Ascending aorta (tissue), 2 donors: ENCODE results near the gene TLL2. TPM values are rescaled to one million over a fixed set of nuclear protein-coding genes. Genes with fewer than 3 reads are reported as not detected.

Experiments
- DNase-seq, 2 donors: peaks; one replicate each; pipeline ENCODE4 v3.0.0-alpha.2; 2019; ENCODE audit warnings: low spot score in 2 of 2
- H3K27ac ChIP-seq, 2 donors: fragments of 200-600 bp; sonication (generic); one replicate each; pipeline ENCODE4 v1.5.1; 2016 to 2017; ENCODE audit warnings: mild to moderate bottlenecking in 1 of 2
- H3K27me3 ChIP-seq: fragments of 200-600 bp; sonication (generic); one replicate; pipeline ENCODE4 v1.5.1; 2017
- H3K36me3 ChIP-seq, 2 donors: fragments of 200-600 bp; sonication (generic); one replicate each; pipeline ENCODE4 v1.5.1; 2016
- H3K4me1 ChIP-seq, 2 donors: fragments of 200-600 bp; sonication (generic); one replicate each; pipeline ENCODE4 v1.5.1; 2016 to 2017; ENCODE audit warnings: mild to moderate bottlenecking in 1 of 2
- H3K4me3 ChIP-seq, 2 donors: fragments of 200-600 bp; sonication (generic); one replicate each; pipeline ENCODE4 v1.5.1; 2016 to 2017; ENCODE audit warnings: mild to moderate bottlenecking in 1 of 2
- H3K9me3 ChIP-seq, 2 donors: fragments of 200-600 bp; sonication (generic); one replicate each; pipeline ENCODE4 v1.5.1; 2016
- CTCF ChIP-seq, 3 experiments: fragments of 200-600 bp in 2 of 3; fragments of 450-650 bp in 1 of 3; sonication (generic) in 2 of 3; IDR thresholded peaks; one replicate each; pipeline ENCODE4 v1.5.1; 2016 to 2019; ENCODE audit warnings: antibody characterized with exemption in 3 of 3, mild to moderate bottlenecking in 1 of 3, moderate library complexity in 1 of 3
- intact Hi-C: fragments of 100-400 bp; cut with DNase I; formaldehyde crosslinking; loops from one replicate; pipeline ENCODE4 v1.15.1; 2023
- total RNA-seq: library from RNA; depleted of rRNA; stranded (reverse); fragments of >200 nt; gene quantifications from one replicate; pipeline ENCODE4 v1.1.0, GENCODE V29; 2016

Gene TLL2
- total RNA-seq = not detected

- Histone ChIP-seq H3K9me3 (no peaks in the 10 kb centered on the region), H3K4me3 (peak within 1 kb of the TSS; percentile 32 to 83), H3K27ac (peak within 1 kb of the TSS in 1 of 2 donors; percentile 39), H3K36me3 (no peaks in the 10 kb centered on the region), H3K27me3 (no peaks in the 10 kb centered on the region), H3K4me1 (peaks cover 6 to 9% of the 10 kb centered on the region in 2 donors)
- TF ChIP-seq CTCF (IDR thresholded peaks at IDR 0.05) = peak; percentile 54 to 79 (median 56)
- DNase-seq = peak; percentile 46 to 90
- intact Hi-C loops = loop anchor here (1.0 to 5.0 kb wide), 3 partner anchors 73 to 318 kb away; partner anchors contain the start of genes LCOR and TM9SF3
Measured at GRCh38 chr10:96513698-96514561, at the start of gene TLL2. Gene TLL2, minus strand, starts transcription at chr10:96513926. Its CDS starts 241 bp downstream, at chr10:96513685.

GRCh38 chr10:96560966-96561887 is 47.5 kb upstream of the TLL2 start:
- peaks cover 10 to 31% of the 10 kb centered on the region in 2 donors for H3K36me3 ChIP-seq
- no peak overlapping the region for H3K4me3 ChIP-seq
- H3K27me3 ChIP-seq = no peaks in the 10 kb centered on the region
- TF ChIP-seq CTCF (IDR thresholded peaks at IDR 0.05) = no peak
- intact Hi-C loops = no loop called here
- H3K4me1 ChIP-seq = peaks cover 0 to 6% of the 10 kb centered on the region in 2 donors
- DNase-seq = no peak
- no peaks in the 10 kb centered on the region for H3K9me3 ChIP-seq
- no peak overlapping the region for H3K27ac ChIP-seq

DNA sequence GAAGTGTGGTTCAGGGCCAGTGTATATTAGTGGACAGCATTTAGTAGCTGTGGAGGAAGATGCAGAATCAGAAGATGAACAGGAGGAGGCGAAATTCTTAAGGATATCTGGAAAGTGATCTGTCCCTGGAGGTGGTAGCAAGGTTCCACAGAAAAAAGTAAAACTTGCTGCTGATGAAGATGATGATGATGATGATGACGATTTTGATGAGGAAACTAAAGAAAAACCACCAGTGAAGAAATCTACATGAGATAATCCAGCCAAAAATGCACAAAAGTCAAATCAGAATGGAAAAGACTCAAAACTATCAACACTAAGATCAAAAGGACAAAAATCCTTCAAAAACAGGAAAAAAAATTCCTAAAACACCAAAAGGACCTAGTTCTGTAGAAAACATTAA is 46.8 kb upstream of the TLL2 start:
- no peak for TF ChIP-seq CTCF (IDR thresholded peaks at IDR 0.05)
- no peak for DNase-seq

GRCh38 chr10:96556003-96556402 is 42.3 kb upstream of the TLL2 start:
- Histone ChIP-seq H3K27me3 (no peaks in the 10 kb centered on the region), H3K9me3 (no peaks in the 10 kb centered on the region), H3K36me3 (peaks cover 16 to 33% of the 10 kb centered on the region in 2 donors), H3K27ac (no peak overlapping the region), H3K4me1 (no peaks in the 10 kb centered on the region), H3K4me3 (no peak overlapping the region)
- intact Hi-C loops = no loop called here
- no peak for DNase-seq
- TF ChIP-seq CTCF (IDR thresholded peaks at IDR 0.05) = peak in 1 of 3 experiments; percentile 29

More for the DNA sequence above, 46.8 kb upstream of the TLL2 start:
- no peaks in the 10 kb centered on the region for H3K27me3 ChIP-seq
- intact Hi-C loops = no loop called here
- no peak overlapping the region for H3K4me3 ChIP-seq
- H3K9me3 ChIP-seq = no peaks in the 10 kb centered on the region
- peaks cover 0 to 6% of the 10 kb centered on the region in 2 donors for H3K4me1 ChIP-seq
- peaks cover 10 to 31% of the 10 kb centered on the region in 2 donors for H3K36me3 ChIP-seq
- H3K27ac ChIP-seq = no peak overlapping the region

GRCh38 chr10:96555330-96555729 is 41.6 kb upstream of the TLL2 start:
- peaks cover 16 to 31% of the 10 kb centered on the region in 2 donors for H3K36me3 ChIP-seq
- intact Hi-C loops = no loop called here
- no peak for DNase-seq
- H3K4me3 ChIP-seq = no peak overlapping the region
- no peaks in the 10 kb centered on the region for H3K4me1 ChIP-seq
- no peak overlapping the region for H3K27ac ChIP-seq
- no peak for TF ChIP-seq CTCF (IDR thresholded peaks at IDR 0.05)
- no peaks in the 10 kb centered on the region for H3K27me3 ChIP-seq
- no peaks in the 10 kb centered on the region for H3K9me3 ChIP-seq
